Subcutaneous adipose tissue (tissue), 4 donors: Measurements from ENCODE around the gene LIPG. TPM values are rescaled to one million over a fixed set of nuclear protein-coding genes. Genes with fewer than 3 reads are reported as not detected.

Experiments used
- CTCF ChIP-seq: fragments of 450-650 bp; IDR thresholded peaks from one replicate; pipeline ENCODE4 v1.5.1; 2016; ENCODE audit warnings: low read depth, mild to moderate bottlenecking, control low read depth, antibody characterized with exemption, moderate library complexity
- total RNA-seq, 4 donors: library from RNA; depleted of rRNA; stranded (reverse); fragments of >200 nt; gene quantifications; one replicate each; pipeline ENCODE4 v1.1.0, GENCODE V29; 2016

LIPG gene
- total RNA-seq, 4 donors from 2014 or later = 0.34 to 1.1 TPM; not detected in 2

- TF ChIP-seq CTCF = no peak
These were observed 49.5 kb downstream of the LIPG start for GRCh38 chr18:49611316-49611715.

- no peak for TF ChIP-seq CTCF
These were observed 50.7 kb downstream of the LIPG start for GRCh38 chr18:49612515-49613033.

- TF ChIP-seq CTCF = no peak
These were observed 51.3 kb downstream of the LIPG start for GRCh38 chr18:49613141-49613640.

- no peak for TF ChIP-seq CTCF
These were observed 51.8 kb downstream of the LIPG start for GRCh38 chr18:49613641-49614151.

GRCh38 chr18:49616618-49617328, 54.9 kb downstream of the LIPG start:
- no peak for TF ChIP-seq CTCF

- TF ChIP-seq CTCF = no peak
These were observed 55.5 kb downstream of the LIPG start for GRCh38 chr18:49617329-49617695.

GRCh38 chr18:49617865-49618264, 56.0 kb downstream of the LIPG start:
- TF ChIP-seq CTCF = no peak
